Measurements from ENCODE around the gene PDGFD.

The PDGFD gene

DNA sequence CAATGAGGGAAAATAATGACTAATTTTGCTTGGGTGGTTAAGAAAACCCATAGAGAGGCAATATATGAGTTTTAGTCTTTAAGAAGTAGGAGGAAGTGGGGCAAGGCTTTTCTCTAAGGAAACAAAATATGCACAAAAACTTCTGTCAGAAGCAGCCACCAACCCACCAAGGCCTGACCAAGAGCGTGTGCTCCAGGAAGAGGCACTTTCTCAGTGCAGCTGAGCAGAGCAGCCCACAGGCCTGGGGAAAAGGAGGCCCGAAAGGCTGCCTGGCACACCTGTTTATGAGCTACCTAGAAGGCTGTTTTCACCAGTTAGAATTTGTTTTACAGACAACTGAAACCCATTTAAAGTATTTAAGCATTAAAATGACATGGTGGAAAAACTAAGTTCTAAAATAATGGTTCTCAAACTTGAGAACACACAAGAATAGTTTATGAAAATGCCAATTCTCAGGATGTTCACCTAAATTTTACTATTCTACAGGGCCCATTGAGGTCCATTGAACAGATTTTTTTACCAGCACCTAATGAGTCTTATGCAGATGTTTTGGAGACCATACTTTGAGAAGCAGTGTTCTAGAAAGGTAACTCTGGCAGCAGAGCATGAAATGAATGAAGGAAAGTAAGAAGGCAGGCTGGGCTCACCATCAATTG is 288.0 kb downstream of the PDGFD start:
- no peak for ATAC-seq

DNA sequence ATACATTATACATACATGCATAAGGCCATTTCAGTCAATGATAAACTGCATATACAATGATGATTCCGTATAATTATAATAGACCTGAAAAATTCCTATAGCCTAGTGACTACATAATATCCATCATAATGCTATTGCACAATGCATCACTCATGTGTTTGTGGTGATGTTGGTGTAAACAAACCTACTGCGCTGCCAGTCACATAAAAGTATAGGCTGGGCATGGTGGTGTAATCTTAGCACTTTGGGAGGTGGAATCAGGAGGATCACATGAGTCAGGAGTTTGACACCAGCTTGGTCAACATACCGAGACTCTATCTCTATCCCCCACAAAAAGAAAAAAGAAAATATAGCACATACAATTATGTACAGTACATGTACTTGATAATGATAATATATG is 291.2 kb downstream of the PDGFD start:
- ATAC-seq = no peak

DNA sequence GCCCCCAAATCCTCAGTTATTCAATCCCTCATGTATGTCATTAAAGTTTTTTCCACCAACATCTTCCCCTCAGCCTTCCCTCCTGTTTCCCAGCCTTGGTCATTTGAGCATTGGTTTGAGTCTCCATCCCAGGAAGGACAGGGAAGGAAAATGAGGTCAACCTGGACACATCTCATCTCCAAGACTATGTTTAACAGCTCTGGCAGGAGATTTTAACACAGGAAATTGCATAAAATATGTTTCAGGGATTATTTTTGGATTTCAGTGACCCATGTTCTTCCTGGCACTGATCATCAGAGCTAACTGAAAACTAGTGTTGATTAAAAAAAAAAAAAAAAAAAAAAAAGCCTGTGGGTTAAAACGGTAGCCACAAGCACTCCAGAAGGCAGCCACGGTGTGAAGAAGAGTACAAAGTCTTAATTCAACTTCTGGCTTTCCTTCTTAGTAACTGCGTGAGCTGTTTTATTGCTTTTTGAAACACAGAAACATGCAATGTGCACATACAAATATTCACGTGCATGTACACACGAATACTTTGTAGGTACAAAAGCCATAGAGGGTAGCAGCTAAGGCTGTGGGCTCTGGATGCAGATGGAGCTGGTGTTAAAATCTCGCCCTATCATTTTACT is 291.9 kb downstream of the PDGFD start:
- no peak for ATAC-seq

DNA sequence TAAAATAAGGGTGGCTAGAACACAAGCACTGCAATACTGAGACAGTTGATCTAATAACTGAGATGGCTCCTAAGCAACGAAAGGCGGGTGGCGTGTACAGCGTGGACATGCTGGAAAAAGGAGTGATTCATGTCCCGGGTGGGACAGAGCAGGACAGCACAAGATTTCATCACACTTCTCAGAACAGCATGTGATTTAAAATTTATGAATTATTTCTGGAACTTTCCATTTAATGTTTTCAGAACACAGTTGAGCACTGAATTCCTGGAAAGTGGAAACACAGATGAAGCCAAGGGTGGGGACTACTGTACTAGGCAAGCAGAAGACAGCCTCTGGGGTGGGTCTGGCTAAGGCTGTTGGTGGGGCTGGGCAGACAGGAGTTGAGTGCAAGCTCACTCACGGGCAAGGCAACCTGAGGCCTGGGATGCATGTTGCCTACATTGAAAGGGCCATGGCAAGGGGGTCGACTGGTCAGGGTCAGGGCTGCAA is 293.1 kb downstream of the PDGFD start:
- ATAC-seq = no peak

DNA sequence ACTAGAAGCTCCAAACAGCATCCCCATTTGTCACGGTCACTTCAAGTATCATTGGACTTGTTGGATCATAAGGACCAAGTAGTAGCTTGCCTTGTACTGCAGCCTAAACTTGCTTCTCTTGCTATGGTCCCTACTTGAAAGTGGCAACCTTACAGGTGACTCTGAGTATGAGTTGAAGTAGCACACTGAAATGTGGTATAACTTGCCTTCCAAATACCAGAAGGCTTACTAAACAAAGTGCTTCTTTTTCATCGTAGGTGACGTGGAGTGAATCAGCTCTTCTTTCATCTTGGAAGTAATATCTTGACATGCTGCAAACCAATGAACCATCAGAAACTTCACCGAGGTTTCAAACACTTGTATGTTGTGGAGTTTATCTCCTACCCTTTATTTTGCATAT is 296.5 kb downstream of the PDGFD start:
- ATAC-seq = no peak

DNA sequence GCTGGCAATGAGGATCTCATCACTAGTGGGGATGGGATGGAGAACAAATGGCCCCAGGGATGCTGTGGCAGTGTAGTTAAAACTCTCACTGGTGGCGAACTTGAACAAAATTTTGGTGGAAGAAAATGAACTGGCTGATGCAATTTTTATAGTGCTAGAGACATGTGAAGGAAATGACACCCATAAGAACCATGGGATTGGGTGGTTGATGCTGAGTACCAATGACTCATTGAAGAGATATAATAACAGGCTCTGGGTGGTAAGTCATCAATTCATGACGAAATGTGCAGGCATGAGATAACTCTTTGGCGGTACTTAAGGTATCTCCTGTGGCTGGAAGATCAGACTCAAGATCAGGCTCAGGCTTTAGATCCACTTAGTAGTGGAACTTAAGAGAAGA is 300.4 kb downstream of the PDGFD start:
- no peak for ATAC-seq

DNA sequence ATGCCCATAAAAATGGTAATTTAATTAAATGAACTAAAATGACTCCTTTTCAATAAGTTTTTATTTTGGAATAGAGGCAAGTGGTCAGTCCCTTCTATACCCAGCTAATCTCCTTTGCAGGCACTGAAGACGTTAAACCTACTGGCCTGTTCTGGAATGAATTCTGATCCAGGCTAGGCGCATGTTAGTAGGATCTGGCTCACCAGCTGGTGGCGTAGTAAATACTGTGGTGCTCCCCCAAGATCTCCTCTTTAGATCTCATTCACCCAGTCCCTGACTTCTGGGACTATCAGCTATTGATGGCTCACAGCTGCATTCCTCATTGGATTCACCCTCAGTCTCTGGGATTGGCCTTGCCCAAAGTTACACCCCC is 301.2 kb downstream of the PDGFD start:
- no peak for ATAC-seq

DNA sequence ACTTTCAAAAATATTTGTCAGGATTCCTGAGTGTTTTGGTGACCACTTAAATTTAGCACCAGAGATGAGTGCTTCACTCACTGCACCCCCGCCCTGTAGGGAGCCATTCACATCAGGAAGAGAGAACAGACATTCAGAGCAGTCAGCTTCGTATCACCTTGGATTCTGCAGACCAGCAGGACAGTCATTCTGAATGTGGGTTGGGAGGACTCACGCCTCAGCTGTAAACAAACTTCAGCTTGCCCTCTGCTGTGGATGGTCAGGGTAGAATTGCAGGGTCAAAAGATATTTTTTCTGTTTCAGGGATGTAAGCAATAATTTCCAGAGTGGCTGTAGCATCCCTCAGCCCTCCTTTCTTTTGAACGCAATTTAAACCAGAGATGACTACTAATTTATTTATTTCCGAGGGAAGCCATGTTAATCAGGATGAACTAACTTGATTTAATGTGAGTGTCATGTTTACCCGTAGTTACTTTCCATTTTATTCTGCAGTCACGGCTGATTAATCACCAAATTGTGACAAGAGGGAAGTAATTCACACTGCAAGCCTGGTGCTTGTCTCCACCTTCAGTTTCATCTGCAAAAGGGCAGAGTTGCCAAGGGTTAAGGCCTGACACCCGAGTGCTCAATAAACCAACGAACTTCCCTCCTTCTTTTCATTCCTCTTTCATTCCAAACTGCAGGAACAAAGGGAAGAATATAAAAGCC is 301.7 kb downstream of the PDGFD start:
- ATAC-seq = no peak
